Activated T-helper 1 cell treated with Interleukin-2 at 50 U/mL for 16 hours (primary cell): ENCODE results near the gene EFCC1.
"Not testable (repeated sequence)": the region's sequence is repeated elsewhere in the genome, so short reads cannot be mapped to it uniquely, and the experiment has no call there.

Source experiments
- DNase-seq: peaks from one replicate; pipeline ENCODE4 v3.0.0-alpha.2; 2020; ENCODE audit warnings: low read depth

The EFCC1 gene

DNA sequence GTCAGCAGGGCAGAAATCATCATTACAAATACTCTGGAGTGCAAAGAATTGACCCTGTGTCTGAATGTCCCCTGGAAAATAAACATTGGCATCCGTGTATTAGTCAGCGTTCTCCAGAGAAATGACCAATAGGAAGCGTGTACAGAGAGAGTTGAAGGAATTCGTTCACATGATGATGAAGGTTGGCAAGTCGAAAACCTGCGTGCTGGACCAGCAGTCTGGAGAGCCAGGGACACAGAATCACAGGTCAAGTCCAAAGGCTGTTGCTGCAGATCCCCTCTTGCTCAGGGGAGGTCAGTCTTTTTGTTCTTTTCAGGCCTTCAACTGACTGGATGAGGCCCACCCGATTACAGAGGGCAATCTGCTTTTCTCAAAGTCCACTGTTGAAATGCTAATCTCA, 76.1 kb downstream of the EFCC1 start:
- no peak for DNase-seq

DNA sequence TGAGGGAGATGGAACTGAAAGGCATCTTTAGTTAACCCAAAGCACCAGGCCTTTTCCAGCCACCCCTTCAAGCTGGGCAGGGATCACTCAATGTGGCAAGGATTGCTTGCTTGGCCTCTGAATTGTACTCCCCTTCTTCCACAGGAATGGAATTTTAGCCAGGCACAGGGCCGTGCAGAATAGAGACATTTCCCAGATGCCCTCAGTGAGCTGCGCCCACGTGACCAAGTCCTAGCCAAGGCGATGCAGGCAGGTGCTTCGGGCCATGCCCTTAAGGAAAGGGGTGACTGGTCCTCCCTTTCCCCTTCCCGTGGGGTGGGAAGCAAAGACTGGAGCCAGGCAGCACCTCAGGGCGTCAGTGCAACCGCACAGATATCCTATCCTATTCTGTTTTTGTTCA, 77.4 kb downstream of the EFCC1 start:
- DNase-seq, result no peak

DNA sequence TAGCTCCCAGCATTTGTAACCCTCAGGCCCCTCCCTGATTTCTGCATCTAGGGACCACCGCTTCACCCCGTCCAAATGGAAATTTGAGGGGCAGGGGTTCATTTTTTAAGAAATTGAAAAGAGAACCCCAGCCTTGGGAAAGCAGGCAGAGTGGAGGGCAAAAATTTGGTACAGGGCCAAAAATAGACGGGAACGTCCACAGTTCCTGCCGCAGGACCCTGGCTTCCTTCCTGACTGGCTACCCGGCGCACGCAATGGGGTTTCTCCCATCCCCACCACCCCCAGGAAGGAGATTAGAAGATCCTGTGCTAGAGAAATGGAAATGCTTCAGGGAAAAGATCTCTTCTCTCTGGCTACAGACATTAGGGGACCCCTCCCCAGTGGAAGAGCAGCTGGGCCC, 80.4 kb downstream of the EFCC1 start:
- no peak for DNase-seq

DNA sequence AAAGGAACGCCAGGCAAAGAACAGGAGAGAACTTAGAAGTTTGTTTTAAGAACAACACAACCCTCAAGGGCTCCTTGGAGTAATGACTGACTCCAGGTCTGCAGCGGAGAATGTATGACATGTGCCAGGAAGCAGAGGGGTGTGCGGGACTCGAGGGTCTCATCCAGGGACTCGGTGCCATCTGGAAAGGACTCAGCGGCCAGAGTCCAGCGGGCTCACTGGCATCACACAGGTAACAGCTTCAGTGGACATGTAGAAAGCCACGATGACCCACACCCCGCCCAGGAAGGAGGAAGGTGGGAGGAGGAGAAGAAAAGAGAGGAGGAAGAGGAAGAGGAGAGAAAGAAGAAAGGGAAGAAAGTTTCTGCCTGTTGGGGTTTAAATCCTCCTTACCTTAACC, 80.9 kb downstream of the EFCC1 start:
- DNase-seq, result no peak

DNA sequence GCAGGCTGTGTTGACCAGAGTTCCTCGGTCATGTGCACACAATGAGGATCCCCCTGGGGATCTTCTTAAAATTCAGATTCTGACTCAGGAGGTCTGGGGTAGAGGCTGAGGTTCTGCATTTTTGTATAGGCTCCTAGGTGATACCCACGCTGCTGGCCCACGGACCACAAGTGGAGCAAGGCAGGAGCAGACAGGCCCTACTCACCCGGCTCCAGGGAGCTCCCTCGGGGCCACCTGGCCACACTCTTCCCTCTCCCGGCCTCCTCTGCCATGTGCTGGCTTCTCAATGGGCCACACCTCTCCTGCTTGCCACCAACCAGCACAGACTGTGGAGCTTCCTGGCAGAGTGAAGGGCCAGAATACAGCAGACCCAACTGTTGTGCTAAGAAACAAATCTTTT, 83.4 kb downstream of the EFCC1 start:
- no peak for DNase-seq

DNA sequence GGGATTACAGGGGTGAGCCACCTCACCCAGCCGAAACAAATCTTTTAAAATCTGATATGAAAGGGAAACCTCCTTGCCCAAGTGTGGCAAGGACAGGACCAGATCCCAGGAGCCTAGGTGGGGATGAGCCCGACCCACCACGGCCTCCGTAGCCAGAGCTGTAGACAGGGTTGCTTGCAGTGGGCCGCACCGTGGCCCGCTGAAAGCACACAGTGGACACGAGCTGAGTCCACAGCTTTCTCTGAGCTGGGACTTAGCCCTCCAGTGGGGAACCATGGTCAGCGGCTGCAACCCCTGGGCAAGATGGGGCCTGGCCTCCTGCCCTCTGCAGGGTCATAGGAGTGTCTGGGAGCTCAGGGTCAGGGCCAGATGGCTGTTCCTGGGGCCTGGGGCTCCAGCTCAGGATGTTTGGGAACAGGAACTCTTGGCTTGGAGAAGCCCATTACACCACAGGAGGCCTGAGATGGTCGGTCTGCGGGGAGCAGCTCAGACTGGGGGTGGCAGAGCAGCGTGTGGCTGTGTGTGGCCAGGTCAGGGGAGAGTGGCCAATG, 84.1 kb downstream of the EFCC1 start:
- no peak for DNase-seq

DNA sequence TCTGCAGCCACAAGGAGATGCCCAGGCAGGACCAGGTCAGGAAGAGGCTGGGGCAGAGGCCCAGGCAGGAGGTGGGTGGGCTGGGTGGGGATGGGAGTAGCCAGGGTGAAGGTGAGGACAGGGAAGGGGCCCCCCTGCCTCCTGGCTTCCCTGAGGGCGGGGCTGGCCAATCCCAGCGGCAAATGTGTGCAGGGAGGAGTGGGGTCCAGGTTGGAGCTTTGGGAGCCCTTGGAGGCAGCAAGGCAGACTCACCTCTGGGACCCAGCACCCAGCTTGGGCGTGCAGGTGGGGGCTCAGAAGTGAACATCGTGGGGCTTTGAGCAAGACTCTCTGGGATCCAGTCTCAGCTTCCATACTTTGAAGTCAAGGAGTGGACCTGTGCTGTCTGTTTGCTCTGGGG, 84.7 kb downstream of the EFCC1 start:
- DNase-seq, result no peak

DNA sequence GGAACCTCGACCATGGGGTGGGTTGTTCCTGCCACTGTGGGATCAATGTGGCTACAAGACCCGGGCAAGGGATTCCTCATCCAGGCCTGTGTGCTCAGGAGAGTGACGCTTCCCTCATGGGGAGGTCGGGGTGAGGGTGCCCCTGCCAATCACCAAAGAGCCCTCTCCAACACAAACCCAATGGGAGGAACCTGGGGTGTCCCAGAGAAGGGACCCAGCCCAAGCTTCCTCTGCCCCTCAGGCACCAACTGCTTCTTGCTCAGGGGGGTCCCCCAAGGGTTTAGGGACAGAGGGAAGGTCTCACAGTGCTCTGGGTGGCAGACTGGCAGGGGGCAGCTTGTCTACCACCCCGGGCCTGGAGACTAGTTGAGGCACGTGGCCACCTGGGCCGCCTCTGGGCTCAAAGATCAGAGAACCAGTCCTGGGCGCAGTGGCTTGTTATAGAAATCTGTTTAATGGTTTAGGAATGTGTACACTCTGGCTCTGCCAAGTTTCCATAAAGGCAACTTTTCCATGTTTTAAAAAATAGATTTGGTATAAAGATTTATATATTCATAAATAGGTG, 86.1 kb downstream of the EFCC1 start:
- no peak for DNase-seq

DNA sequence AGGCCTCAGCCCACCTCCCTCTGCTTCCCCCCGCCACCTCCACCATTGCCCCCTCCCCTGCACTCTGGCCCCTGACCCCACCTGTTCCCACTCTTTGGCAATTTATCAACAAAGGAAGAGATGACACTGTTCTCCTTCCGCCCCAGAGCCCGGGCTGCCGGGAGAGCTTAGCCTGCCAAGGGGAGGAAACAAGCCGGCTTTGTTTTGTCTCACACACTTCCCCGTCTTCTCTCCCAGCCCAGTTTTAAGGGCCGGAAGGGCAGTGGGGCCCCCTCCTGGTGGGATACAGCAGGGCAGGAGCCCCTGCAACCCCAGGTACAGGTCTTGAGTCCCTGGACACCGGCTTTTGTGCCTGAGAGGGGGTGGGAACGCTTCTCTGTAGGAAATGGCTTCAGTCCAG, 86.8 kb downstream of the EFCC1 start:
- not testable (repeated sequence) for DNase-seq

DNA sequence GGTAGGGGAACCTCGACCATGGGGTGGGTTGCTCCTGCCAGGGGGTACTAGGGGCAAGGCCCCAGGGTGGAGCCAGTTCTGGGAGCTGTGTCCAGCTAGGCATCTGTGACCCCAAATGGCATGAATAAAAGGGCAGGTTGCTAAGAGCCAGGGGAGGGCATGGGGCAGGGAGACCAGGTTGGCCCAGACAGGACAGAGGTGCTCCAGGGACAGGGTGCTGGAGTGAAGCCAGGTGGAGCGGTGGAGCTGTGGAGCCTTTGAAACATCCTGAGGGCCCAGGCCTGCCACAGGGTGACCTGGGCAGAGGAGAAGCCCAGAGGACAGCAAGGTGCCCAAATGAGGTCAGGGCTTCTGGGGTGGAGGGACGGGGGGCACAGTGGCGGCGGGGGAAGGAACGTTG, 87.2 kb downstream of the EFCC1 start:
- not testable (repeated sequence) for DNase-seq
